ENCODE measurements around the gene TMEM151B.

DNA sequence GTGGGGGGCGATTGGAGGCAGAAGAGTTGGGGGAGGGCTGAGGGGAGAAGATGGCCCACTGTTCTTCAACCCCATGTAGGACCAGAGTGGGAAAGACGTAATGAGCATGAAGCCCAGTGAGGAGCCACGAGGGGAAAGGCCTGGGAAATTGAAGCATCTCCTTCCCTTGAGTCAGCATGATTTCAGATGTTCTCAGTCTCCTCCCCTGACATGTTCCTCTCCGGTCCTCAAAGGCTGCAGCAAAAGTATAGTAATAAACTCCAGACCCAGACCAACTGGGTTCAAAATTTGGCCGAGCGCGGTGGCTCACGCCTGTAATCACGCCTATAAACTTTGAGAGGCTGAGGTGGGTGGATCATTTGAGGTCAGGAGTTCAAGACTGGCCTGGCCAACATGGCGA is 3.0 kb upstream of the TMEM151B start:
- TF ChIP-seq, protein P1, sequence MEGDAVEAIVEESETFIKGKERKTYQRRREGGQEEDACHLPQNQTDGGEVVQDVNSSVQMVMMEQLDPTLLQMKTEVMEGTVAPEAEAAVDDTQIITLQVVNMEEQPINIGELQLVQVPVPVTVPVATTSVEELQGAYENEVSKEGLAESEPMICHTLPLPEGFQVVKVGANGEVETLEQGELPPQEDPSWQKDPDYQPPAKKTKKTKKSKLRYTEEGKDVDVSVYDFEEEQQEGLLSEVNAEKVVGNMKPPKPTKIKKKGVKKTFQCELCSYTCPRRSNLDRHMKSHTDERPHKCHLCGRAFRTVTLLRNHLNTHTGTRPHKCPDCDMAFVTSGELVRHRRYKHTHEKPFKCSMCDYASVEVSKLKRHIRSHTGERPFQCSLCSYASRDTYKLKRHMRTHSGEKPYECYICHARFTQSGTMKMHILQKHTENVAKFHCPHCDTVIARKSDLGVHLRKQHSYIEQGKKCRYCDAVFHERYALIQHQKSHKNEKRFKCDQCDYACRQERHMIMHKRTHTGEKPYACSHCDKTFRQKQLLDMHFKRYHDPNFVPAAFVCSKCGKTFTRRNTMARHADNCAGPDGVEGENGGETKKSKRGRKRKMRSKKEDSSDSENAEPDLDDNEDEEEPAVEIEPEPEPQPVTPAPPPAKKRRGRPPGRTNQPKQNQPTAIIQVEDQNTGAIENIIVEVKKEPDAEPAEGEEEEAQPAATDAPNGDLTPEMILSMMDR (IDR thresholded peaks at IDR 0.05 in 2 of 3, conservative IDR thresholded peaks at IDR 0.05 in 1 of 3; ENCODE audit: control insufficient read depth in 2 of 3, extremely low read depth in 1 of 3, insufficient read depth in 1 of 3, low read depth in 3 of 3, low read length in 3 of 3) = no peak
- TF ChIP-seq FOXM1 (IDR thresholded peaks at IDR 0.05; ENCODE audit: low read depth, low read length) = no peak
- TF ChIP-seq, protein P2, sequence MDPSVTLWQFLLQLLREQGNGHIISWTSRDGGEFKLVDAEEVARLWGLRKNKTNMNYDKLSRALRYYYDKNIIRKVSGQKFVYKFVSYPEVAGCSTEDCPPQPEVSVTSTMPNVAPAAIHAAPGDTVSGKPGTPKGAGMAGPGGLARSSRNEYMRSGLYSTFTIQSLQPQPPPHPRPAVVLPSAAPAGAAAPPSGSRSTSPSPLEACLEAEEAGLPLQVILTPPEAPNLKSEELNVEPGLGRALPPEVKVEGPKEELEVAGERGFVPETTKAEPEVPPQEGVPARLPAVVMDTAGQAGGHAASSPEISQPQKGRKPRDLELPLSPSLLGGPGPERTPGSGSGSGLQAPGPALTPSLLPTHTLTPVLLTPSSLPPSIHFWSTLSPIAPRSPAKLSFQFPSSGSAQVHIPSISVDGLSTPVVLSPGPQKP (IDR thresholded peaks at IDR 0.05; ENCODE audit: low read depth, low read length) = no peak
- no peak for TF ChIP-seq CEBPB (IDR thresholded peaks at IDR 0.05; ENCODE audit: borderline replicate concordance in 1 of 2, low read depth in 2 of 2, low read length in 2 of 2)

Measured in GM12878 (cell line).